GM12801 (cell line): ENCODE data around the gene BMAL1.

Experiments used
- CTCF ChIP-seq: IDR thresholded peaks from one replicate; pipeline ENCODE4 v1.5.1; 2011; ENCODE audit warnings: control low read depth; ENCODE audit not compliant: insufficient read length; ENCODE audit errors: extremely low read depth

Gene BMAL1

GRCh38 chr11:13334034-13334786 lies 56.6 kb downstream of the BMAL1 start:
- no peak for TF ChIP-seq CTCF

GRCh38 chr11:13335319-13335718 lies 57.7 kb downstream of the BMAL1 start:
- no peak for TF ChIP-seq CTCF

GRCh38 chr11:13336246-13336878 lies 58.8 kb downstream of the BMAL1 start:
- no peak for TF ChIP-seq CTCF

- no peak for TF ChIP-seq CTCF
Observed at GRCh38 chr11:13338019-13338426, 60.4 kb downstream of the BMAL1 start.

- TF ChIP-seq CTCF = no peak
Observed at GRCh38 chr11:13338427-13339069, 61.0 kb downstream of the BMAL1 start.

- TF ChIP-seq CTCF = no peak
Observed at GRCh38 chr11:13339195-13340153, 61.9 kb downstream of the BMAL1 start.

- no peak for TF ChIP-seq CTCF
Observed at GRCh38 chr11:13341026-13341425, 63.4 kb downstream of the BMAL1 start.
